ENCODE measurements around the gene SOAT2.
"Not testable (repeated sequence)": the region's sequence is repeated elsewhere in the genome, so short reads cannot be mapped to it uniquely, and the experiment has no call there.

Gene SOAT2

GRCh38 chr12:53133722-53134121 is 30.4 kb downstream of the SOAT2 start:
- DNase-seq (ENCODE audit: low spot score) = no peak

GRCh38 chr12:53143355-53143754 is 40.1 kb downstream of the SOAT2 start:
- DNase-seq (ENCODE audit: low spot score) = no peak

- DNase-seq (ENCODE audit: low spot score) = no peak
Measured at GRCh38 chr12:53145383-53146260, 42.3 kb downstream of the SOAT2 start.

GRCh38 chr12:53147181-53147580 is 43.9 kb downstream of the SOAT2 start:
- no peak for DNase-seq (ENCODE audit: low spot score)

GRCh38 chr12:53147653-53148052 is 44.4 kb downstream of the SOAT2 start:
- DNase-seq (ENCODE audit: low spot score) = no peak

GRCh38 chr12:53151039-53151438 is 47.8 kb downstream of the SOAT2 start:
- DNase-seq (ENCODE audit: low spot score) = no peak

GRCh38 chr12:53152390-53152789 is 49.1 kb downstream of the SOAT2 start:
- DNase-seq (ENCODE audit: low spot score) = no peak

- DNase-seq (ENCODE audit: low spot score) = peak; percentile 95
Measured at GRCh38 chr12:53159195-53159839, 56.0 kb downstream of the SOAT2 start.

- DNase-seq (ENCODE audit: low spot score) = peak; percentile 40
Measured at GRCh38 chr12:53160000-53160399, 56.7 kb downstream of the SOAT2 start.

GRCh38 chr12:53160673-53161072 is 57.4 kb downstream of the SOAT2 start:
- peak; percentile 18 for DNase-seq (ENCODE audit: low spot score)

- no peak for DNase-seq (ENCODE audit: low spot score)
Measured at GRCh38 chr12:53161119-53161911, 58.0 kb downstream of the SOAT2 start.

GRCh38 chr12:53163008-53163407 is 59.7 kb downstream of the SOAT2 start:
- DNase-seq (ENCODE audit: low spot score) = not testable (repeated sequence)

- DNase-seq (ENCODE audit: low spot score) = no peak
Measured at GRCh38 chr12:53166837-53167236, 63.6 kb downstream of the SOAT2 start.

- no peak for DNase-seq (ENCODE audit: low spot score)
Measured at GRCh38 chr12:53169644-53170043, 66.4 kb downstream of the SOAT2 start.

GRCh38 chr12:53170215-53170614 is 66.9 kb downstream of the SOAT2 start:
- DNase-seq (ENCODE audit: low spot score) = no peak

- DNase-seq (ENCODE audit: low spot score) = no peak
Measured at GRCh38 chr12:53170876-53171724, 67.8 kb downstream of the SOAT2 start.

- no peak for DNase-seq (ENCODE audit: low spot score)
Measured at GRCh38 chr12:53171725-53172329, 68.5 kb downstream of the SOAT2 start.

- no peak for DNase-seq (ENCODE audit: low spot score)
Measured at GRCh38 chr12:53172352-53172751, 69.1 kb downstream of the SOAT2 start.

- no peak for DNase-seq (ENCODE audit: low spot score)
Measured at GRCh38 chr12:53173085-53173715, 69.9 kb downstream of the SOAT2 start.

All from iPS-NIHi11 (cell line).